Measurements from ENCODE around the gene NEK11. TPM values are rescaled to one million over a fixed set of nuclear protein-coding genes. Genes with fewer than 3 reads are reported as not detected.

NEK11 gene
- polyA plus RNA-seq, 3 donors = 0.31 to 0.56 (median 0.43) TPM

DNA sequence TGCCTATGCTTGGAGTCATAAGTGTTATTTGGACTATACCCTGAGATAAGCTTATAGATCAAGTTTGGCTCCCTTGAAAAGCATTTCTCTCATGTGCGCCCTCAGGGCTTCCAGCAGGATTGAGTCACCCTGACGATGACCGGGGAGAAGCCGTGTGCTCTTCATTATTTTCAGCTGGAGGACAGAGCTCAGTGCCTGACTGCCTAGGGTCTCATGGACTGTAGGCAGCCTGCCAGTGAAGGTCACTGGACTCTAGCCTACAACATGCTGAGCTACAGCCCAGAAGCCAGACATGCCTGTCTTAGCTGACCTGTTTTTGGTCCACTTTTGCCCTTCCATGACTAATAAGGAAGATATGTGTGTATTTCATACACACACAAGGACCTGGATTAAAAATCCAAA, 323.3 kb downstream of the NEK11 start:
- WGBS (ENCODE audit: insufficient coverage) = 96% methylated on average over 4 of the region's 4 CpGs
- Histone ChIP-seq H3K27ac (ENCODE audit: low read depth in 1 of 2, low read length in 2 of 2) (no peak overlapping the region), H3K27me3 (ENCODE audit: control insufficient read depth in 2 of 2, insufficient read depth in 2 of 2, low read length in 2 of 2) (no peaks in the 10 kb centered on the region), H3K79me2 (ENCODE audit: insufficient read depth, low read length) (no peaks in the 10 kb centered on the region), H3K4me3 (replicated peaks in 1 of 3; ENCODE audit: low read depth in 2 of 3, low read length in 3 of 3) (no peak overlapping the region), H3K9me3 (replicated peaks in 1 of 2; ENCODE audit: control insufficient read depth in 1 of 2, insufficient read depth in 1 of 2, low read length in 2 of 2) (no peaks in the 10 kb centered on the region), H3K4me1 (ENCODE audit: control insufficient read depth in 1 of 2, insufficient read depth in 2 of 2, low read length in 2 of 2) (no peaks in the 10 kb centered on the region), H3K9ac (ENCODE audit: insufficient read depth, low read length, poor library complexity, severe bottlenecking) (no peak overlapping the region), H4K20me1 (ENCODE audit: insufficient read depth, low read length) (peaks cover 18% of the 10 kb centered on the region), H3K4me2 (replicated peaks; ENCODE audit: extremely low read depth, low read length, poor library complexity, severe bottlenecking) (no peak overlapping the region), H2AFZ (ENCODE audit: insufficient read depth, low read depth, low read length, poor library complexity, severe bottlenecking) (no peak overlapping the region), H3K36me3 (replicated peaks in 1 of 2; ENCODE audit: control insufficient read depth in 1 of 2, insufficient read depth in 2 of 2, low read length in 2 of 2) (peaks cover 0 to 8% of the 10 kb centered on the region in 2 donors)
- H3K4me3 Mint-ChIP-seq = no peak overlapping the region
- no peak overlapping the region for H3K27ac Mint-ChIP-seq
- H3K9me3 Mint-ChIP-seq = peaks cover 0 to 4% (median 0%) of the 10 kb centered on the region in 7 donors
- intact Hi-C loops (cut with micrococcal nuclease) = no loop called here
- H3K27me3 Mint-ChIP-seq (ENCODE audit: low read depth in 3 of 3) = no peaks in the 10 kb centered on the region
- H3K4me1 Mint-ChIP-seq = peaks cover 9% of the 10 kb centered on the region
- DNase-seq = no peak
- H3K36me3 Mint-ChIP-seq = peaks cover 9 to 22% of the 10 kb centered on the region in 2 donors
- TF ChIP-seq CTCF (IDR thresholded peaks at IDR 0.05) = no peak

GRCh38 chr3:131350506-131350905, 323.8 kb downstream of the NEK11 start:
- peaks cover 9% of the 10 kb centered on the region for H3K4me1 Mint-ChIP-seq
- H3K4me3 Mint-ChIP-seq = no peak overlapping the region
- Histone ChIP-seq H3K36me3 (replicated peaks in 1 of 2; ENCODE audit: control insufficient read depth in 1 of 2, insufficient read depth in 2 of 2, low read length in 2 of 2) (peaks cover 0 to 12% of the 10 kb centered on the region in 2 donors), H2AFZ (ENCODE audit: insufficient read depth, low read depth, low read length, poor library complexity, severe bottlenecking) (no peak overlapping the region), H3K4me2 (replicated peaks; ENCODE audit: extremely low read depth, low read length, poor library complexity, severe bottlenecking) (no peak overlapping the region), H3K9me3 (replicated peaks in 1 of 2; ENCODE audit: control insufficient read depth in 1 of 2, insufficient read depth in 1 of 2, low read length in 2 of 2) (no peaks in the 10 kb centered on the region), H3K27me3 (ENCODE audit: control insufficient read depth in 2 of 2, insufficient read depth in 2 of 2, low read length in 2 of 2) (no peaks in the 10 kb centered on the region), H3K4me3 (replicated peaks in 1 of 3; ENCODE audit: low read depth in 2 of 3, low read length in 3 of 3) (no peak overlapping the region), H4K20me1 (ENCODE audit: insufficient read depth, low read length) (peaks cover 22% of the 10 kb centered on the region), H3K9ac (ENCODE audit: insufficient read depth, low read length, poor library complexity, severe bottlenecking) (no peak overlapping the region), H3K79me2 (ENCODE audit: insufficient read depth, low read length) (no peaks in the 10 kb centered on the region), H3K27ac (ENCODE audit: low read depth in 1 of 2, low read length in 2 of 2) (no peak overlapping the region), H3K4me1 (ENCODE audit: control insufficient read depth in 1 of 2, insufficient read depth in 2 of 2, low read length in 2 of 2) (no peaks in the 10 kb centered on the region)
- WGBS (ENCODE audit: insufficient coverage) = no CpG with 5 or more reads among the region's 1 CpG
- H3K36me3 Mint-ChIP-seq = peaks cover 9 to 28% of the 10 kb centered on the region in 2 donors
- no peak for DNase-seq
- peaks cover 0 to 3% (median 0%) of the 10 kb centered on the region in 7 donors for H3K9me3 Mint-ChIP-seq
- TF ChIP-seq CTCF (IDR thresholded peaks at IDR 0.05) = no peak
- H3K27ac Mint-ChIP-seq = no peak overlapping the region
- intact Hi-C loops (cut with micrococcal nuclease) = no loop called here
- H3K27me3 Mint-ChIP-seq (ENCODE audit: low read depth in 3 of 3) = no peaks in the 10 kb centered on the region
